B cell (primary cell): ENCODE results near the gene MAJIN. TPM values are rescaled to one million over a fixed set of nuclear protein-coding genes. Genes with fewer than 3 reads are reported as not detected.

ENCODE experiments used
- ATAC-seq: fragments of 200-7000 bp; cut with Tn5 transposase; one replicate; pipeline ENCODE4 v1.10.0; 2021; ENCODE audit warnings: low read depth, mild to moderate bottlenecking, moderate number of reproducible peaks, moderate library complexity
- CTCF ChIA-PET: fragments of 350-600 bp; sonication (Branson Sonifier 250); formaldehyde crosslinking; loops from one replicate; lab custom pipeline; 2021; ENCODE audit warnings: antibody characterized with exemption, inconsistent platforms; lab: Charles Lee
- POLR2A ChIA-PET: fragments of 350-600 bp; sonication (Branson Sonifier 250); formaldehyde crosslinking; loops from one replicate; lab custom pipeline; 2021; ENCODE audit warnings: antibody characterized with exemption; lab: Charles Lee
- DNase-seq: peaks from one replicate; pipeline ENCODE4 v3.0.0; 2013
- H2AFZ ChIP-seq: 2 replicates; pipeline ENCODE4 v1.6.1; 2012; ENCODE audit warnings: mild to moderate bottlenecking, low read depth, low read length; ENCODE audit not compliant: insufficient read depth, poor library complexity, severe bottlenecking
- H3K27ac ChIP-seq, 2 donors: 1 replicate in 1 of 2; 2 replicates in 1 of 2; pipeline ENCODE4 v1.5.1; 2012 to 2013; ENCODE audit warnings: low read length in 2 of 2, mild to moderate bottlenecking in 2 of 2, moderate library complexity in 1 of 2
- H3K27me3 ChIP-seq, 4 experiments: fragments of 200-600 bp in 1 of 4; sonication (generic) in 1 of 4; replicated peaks in 1 of 4; 1 replicate in 2 of 4; 2 replicates in 2 of 4; pipeline versions ENCODE4 v1.6.1 to v1.7.0; 2013 to 2016; ENCODE audit warnings: low read length in 3 of 4, mild to moderate bottlenecking in 2 of 4, mixed read lengths in 1 of 4, moderate library complexity in 1 of 4; ENCODE audit not compliant: insufficient read depth in 4 of 4, control insufficient read depth in 3 of 4; ENCODE audit errors: control extremely low read depth in 1 of 4
- H3K36me3 ChIP-seq, 2 experiments: replicated peaks in 1 of 2; 1 replicate in 1 of 2; 2 replicates in 1 of 2; pipeline versions ENCODE4 v1.6.1 to v1.7.1; 2013; ENCODE audit warnings: low read length in 1 of 2; ENCODE audit not compliant: insufficient read depth in 2 of 2, control insufficient read depth in 1 of 2; ENCODE audit errors: control extremely low read depth in 1 of 2, extremely low read depth in 1 of 2
- H3K4me1 ChIP-seq, 2 donors: fragments of 200-600 bp in 1 of 2; sonication (generic) in 1 of 2; 1 replicate in 1 of 2; 2 replicates in 1 of 2; pipeline versions ENCODE4 v1.5.1 to v1.6.1; 2013 to 2017; ENCODE audit warnings: low read length in 2 of 2; ENCODE audit not compliant: control insufficient read depth in 2 of 2, insufficient read depth in 2 of 2
- H3K4me2 ChIP-seq: replicated peaks from 2 replicates; pipeline ENCODE3; 2012; ENCODE audit warnings: mild to moderate bottlenecking, low read depth, low read length; ENCODE audit not compliant: poor library complexity, severe bottlenecking
- H3K4me3 ChIP-seq, 5 experiments: fragments of 200-600 bp in 1 of 5; sonication (generic) in 1 of 5; 1 replicate in 3 of 5; 2 replicates in 2 of 5; pipeline versions ENCODE4 v1.5.1 to v1.7.0; 2011 to 2016; ENCODE audit warnings: low read length in 4 of 5, mild to moderate bottlenecking in 4 of 5, low read depth in 2 of 5, control low read depth in 1 of 5, moderate library complexity in 1 of 5; ENCODE audit not compliant: insufficient read depth in 1 of 5; ENCODE audit errors: control extremely low read depth in 1 of 5, extremely low read depth in 1 of 5
- H3K79me2 ChIP-seq: fragments of 200-600 bp; sonication (generic); one replicate; pipeline ENCODE4 v1.6.0; 2016; ENCODE audit warnings: low read length; ENCODE audit not compliant: control insufficient read depth, insufficient read depth
- H3K9ac ChIP-seq: fragments of 200-600 bp; sonication (generic); 2 replicates; pipeline ENCODE4 v1.6.1; 2017; ENCODE audit warnings: mild to moderate bottlenecking, low read length, moderate library complexity
- H3K9me3 ChIP-seq, 3 donors: one replicate each; pipeline versions ENCODE4 v1.6.1 to v1.7.1; 2013; ENCODE audit warnings: low read length in 2 of 3; ENCODE audit not compliant: control insufficient read depth in 2 of 3, insufficient read depth in 1 of 3; ENCODE audit errors: control extremely low read depth in 1 of 3
- H4K20me1 ChIP-seq: 2 replicates; pipeline ENCODE4 v1.6.0; 2012; ENCODE audit warnings: mild to moderate bottlenecking, low read length; ENCODE audit not compliant: insufficient read depth, control insufficient read depth, poor library complexity, severe bottlenecking
- H3K27ac Mint-ChIP-seq: one replicate; pipeline ENCODE4 v1.8.0; 2021; ENCODE audit warnings: mixed read lengths
- H3K27me3 Mint-ChIP-seq: one replicate; pipeline ENCODE4 v1.8.0; 2021; ENCODE audit warnings: mixed read lengths
- H3K4me1 Mint-ChIP-seq: one replicate; pipeline ENCODE4 v1.8.0; 2021; ENCODE audit warnings: mixed read lengths
- H3K4me3 Mint-ChIP-seq: one replicate; pipeline ENCODE4 v1.8.0; 2021; ENCODE audit warnings: mixed read lengths
- H3K9me3 Mint-ChIP-seq: one replicate; pipeline ENCODE4 v1.8.0; 2022; ENCODE audit warnings: mixed read lengths; ENCODE audit not compliant: insufficient read depth
- EZH2 ChIP-seq: IDR thresholded peaks from 2 replicates; pipeline ENCODE4 v1.6.1; 2012; ENCODE audit warnings: borderline replicate concordance, low read depth, mild to moderate bottlenecking, moderate library complexity, low read length; ENCODE audit not compliant: insufficient read depth, poor library complexity, severe bottlenecking
- WGBS: methylation state at CpG from one replicate; pipeline ENCODE4 v1.1.5; 2013; ENCODE audit warnings: missing lambda C conversion rate; ENCODE audit not compliant: insufficient coverage; 5-methylcytosine and 5-hydroxymethylcytosine counted together
- intact Hi-C: fragments of 100-400 bp; cut with micrococcal nuclease; formaldehyde crosslinking; loops from one replicate; pipeline ENCODE4 v1.10.0; 2022
- polyA plus RNA-seq: library from polyadenylated mRNA; depleted of rRNA; stranded (reverse); fragments of >200 nt; gene quantifications from 2 replicates; pipeline ENCODE4 v1.2.3, GENCODE V29; 2012
- total RNA-seq, 2 donors: library from RNA; stranded (reverse); fragments of 120-200 nt in 1 of 2; gene quantifications; 1 replicate in 1 of 2; 2 replicates in 1 of 2; pipeline versions ENCODE4 v1.2.3 to v1.2.4, GENCODE V29; 2013 to 2022
- TF ChIP-seq, protein P1 (sequence below): fragments of 200-600 bp; IDR thresholded peaks from one replicate; pipeline ENCODE4 v1.8.0; 2022; ENCODE audit warnings: antibody characterized with exemption, mild to moderate bottlenecking

Gene MAJIN
- total and polyA plus RNA-seq, 2 donors (not counting 1 experiment from before 2014, with no cell fraction given), result 0.71 to 2.4 TPM

DNA sequence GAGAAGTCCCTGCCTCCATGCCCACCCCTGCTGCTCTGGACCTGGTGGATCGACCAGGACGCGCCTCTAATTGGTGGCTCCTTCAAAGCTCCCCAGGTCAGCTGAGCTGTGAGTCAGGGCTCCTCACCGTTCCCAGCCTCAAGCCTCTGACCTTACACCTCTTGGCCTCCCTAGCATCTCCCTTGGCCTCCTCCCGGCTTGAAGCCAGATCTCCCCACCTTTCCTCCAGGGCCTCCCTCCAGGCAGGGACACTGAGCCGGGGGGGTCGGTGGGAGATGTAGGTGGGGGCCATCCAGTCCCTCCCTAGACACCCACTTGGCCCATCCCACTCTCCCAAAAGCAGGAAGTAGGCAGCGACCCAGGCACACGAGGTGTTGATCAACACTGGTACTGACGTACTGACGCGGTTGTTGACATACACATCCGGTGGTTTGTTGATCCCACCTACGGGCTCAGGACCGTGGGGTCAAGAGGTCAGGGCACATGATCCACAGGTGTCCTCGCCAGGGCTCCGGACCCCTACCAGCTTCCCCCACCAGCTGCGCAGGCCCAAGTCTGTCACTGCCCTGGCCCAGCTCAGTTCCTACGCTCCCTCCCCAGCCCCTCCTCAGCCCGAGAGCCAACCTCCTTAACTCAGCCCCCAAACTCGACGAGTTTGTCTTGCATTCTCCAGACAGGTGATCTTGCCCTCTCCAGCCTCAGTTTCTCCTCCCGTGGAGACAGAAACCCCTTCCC lies 55.7 kb downstream of the MAJIN start:
- H3K4me1 ChIP-seq, result peaks cover 19 to 33% of the 10 kb centered on the region in 2 donors
- H3K9me3 ChIP-seq, result no peaks in the 10 kb centered on the region
- Mint-ChIP-seq H3K27ac (peak overlapping the region; percentile 91), H3K4me1 (peaks cover 34% of the 10 kb centered on the region), H3K4me3 (peak overlapping the region; percentile 88), H3K27me3 (no peaks in the 10 kb centered on the region), H3K9me3 (no peaks in the 10 kb centered on the region)
- peaks cover 0 to 30% of the 10 kb centered on the region in 2 experiments for H3K36me3 ChIP-seq
- DNase-seq (peak; percentile 60), ATAC-seq (no peak)
- peak overlapping the region; percentile 44 to 84 for H3K27ac ChIP-seq
- no peak for TF ChIP-seq EZH2
- TF ChIP-seq, protein P1, sequence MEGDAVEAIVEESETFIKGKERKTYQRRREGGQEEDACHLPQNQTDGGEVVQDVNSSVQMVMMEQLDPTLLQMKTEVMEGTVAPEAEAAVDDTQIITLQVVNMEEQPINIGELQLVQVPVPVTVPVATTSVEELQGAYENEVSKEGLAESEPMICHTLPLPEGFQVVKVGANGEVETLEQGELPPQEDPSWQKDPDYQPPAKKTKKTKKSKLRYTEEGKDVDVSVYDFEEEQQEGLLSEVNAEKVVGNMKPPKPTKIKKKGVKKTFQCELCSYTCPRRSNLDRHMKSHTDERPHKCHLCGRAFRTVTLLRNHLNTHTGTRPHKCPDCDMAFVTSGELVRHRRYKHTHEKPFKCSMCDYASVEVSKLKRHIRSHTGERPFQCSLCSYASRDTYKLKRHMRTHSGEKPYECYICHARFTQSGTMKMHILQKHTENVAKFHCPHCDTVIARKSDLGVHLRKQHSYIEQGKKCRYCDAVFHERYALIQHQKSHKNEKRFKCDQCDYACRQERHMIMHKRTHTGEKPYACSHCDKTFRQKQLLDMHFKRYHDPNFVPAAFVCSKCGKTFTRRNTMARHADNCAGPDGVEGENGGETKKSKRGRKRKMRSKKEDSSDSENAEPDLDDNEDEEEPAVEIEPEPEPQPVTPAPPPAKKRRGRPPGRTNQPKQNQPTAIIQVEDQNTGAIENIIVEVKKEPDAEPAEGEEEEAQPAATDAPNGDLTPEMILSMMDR, result no peak
- peak overlapping the region; percentile 86 to 96 (median 90) for H3K4me3 ChIP-seq
- ChIA-PET POLR2A (interaction anchor here (0.5 to 0.9 kb wide), 2 partner anchors 56 to 57 kb away, joined by 4 to 5 read pairs; no protein-coding TSS in a partner anchor), CTCF (interaction anchor here (1.6 to 3.8 kb wide), 3 partner anchors 28 to 98 kb away, joined by 4 to 13 read pairs (median 7); partner anchors contain the start of gene ARL2)
- H3K9ac ChIP-seq, result peak overlapping the region; percentile 97
- H3K79me2 ChIP-seq, result peaks cover 22% of the 10 kb centered on the region
- H3K4me2 ChIP-seq, result peak overlapping the region; percentile 100
- WGBS, result 18% methylated on average over 19 of the region's 23 CpGs
- no peaks in the 10 kb centered on the region for H4K20me1 ChIP-seq
- H2AFZ ChIP-seq, result peak overlapping the region; percentile 78
- intact Hi-C loops, result loop anchor here (1.0 to 10.0 kb wide), 4 partner anchors 8 to 199 kb away; partner anchors contain the start of genes EHD1, MAJIN, PPP2R5B and TM7SF2
- no peaks in the 10 kb centered on the region for H3K27me3 ChIP-seq
